Activated CD8-positive, alpha-beta memory T cell treated with anti-CD3 and anti-CD28 coated beads for 4 hours (primary cell): ENCODE results near the gene ACSF3.
"Not testable (repeated sequence)": the region's sequence is repeated elsewhere in the genome, so short reads cannot be mapped to it uniquely, and the experiment has no call there.

Source experiments
- DNase-seq, 2 donors: peaks; one replicate each; pipeline ENCODE4 v3.0.0-alpha.2; 2020; ENCODE audit warnings: low read depth in 2 of 2

ACSF3 gene

DNA sequence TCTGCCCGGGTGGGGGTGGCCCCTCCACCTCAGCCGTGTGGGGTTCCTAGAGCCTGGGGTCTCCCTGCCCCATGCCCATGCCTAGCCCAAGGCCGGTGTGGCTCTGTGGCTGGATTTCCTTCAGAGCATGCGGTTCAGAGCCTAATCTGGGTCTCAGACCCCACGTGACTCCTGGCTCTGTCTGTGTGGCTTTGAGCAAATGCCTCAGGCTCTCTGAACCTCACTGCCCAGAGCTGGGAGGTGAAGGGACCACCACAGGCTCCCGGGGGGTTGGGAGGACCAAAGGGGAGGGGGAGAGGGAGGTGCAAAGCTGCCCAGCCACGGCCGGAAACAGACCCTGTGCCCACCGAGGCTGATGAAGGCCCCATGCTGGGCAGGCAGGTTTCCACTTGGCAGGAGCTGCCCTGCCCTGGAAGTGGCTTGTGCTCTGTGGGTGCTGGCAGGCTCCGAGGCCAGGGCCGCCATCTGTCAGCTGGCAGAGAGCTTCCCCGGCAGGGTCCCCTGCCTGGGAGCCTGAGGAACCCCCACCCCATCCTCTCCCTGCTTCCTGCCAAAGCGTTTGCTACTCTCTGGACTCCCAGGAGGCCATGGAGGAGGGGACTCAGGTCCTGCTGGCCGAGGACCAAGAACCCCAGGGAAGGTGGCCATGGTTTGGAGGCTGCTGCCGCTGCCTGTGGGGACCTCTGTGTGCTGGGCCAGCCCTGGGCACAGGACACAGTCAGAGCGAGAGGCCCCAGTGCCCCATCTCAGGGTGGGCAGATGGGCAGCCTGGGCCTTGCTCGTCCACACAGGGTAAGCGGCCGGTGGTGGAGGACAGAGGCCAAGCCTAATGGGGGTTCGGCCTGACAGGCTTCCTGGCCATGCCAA is 81.9 kb downstream of the ACSF3 start:
- DNase-seq: no peak

GRCh38 chr16:89176147-89176690 is 82.6 kb downstream of the ACSF3 start:
- no peak for DNase-seq

DNA sequence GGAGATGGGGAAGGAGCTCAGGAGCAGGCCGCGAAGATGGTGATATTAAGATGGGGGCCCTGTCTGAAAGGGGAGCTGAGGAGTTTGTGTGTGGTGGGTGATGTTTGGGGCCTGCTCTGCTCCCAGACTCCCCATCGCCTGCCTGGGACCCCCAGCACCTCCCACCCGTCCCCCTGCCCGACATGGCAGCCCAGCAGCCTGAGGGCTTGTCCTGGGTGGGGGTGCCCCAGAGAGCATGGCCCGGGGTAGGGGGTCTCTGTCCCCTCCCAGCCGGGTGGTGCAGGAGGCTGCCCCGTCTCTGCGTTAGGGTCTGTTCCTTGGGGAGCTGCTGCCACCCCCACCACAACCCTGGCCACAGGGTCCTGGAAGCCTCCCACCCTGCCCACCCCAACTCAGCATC is 83.1 kb downstream of the ACSF3 start:
- DNase-seq: no peak

DNA sequence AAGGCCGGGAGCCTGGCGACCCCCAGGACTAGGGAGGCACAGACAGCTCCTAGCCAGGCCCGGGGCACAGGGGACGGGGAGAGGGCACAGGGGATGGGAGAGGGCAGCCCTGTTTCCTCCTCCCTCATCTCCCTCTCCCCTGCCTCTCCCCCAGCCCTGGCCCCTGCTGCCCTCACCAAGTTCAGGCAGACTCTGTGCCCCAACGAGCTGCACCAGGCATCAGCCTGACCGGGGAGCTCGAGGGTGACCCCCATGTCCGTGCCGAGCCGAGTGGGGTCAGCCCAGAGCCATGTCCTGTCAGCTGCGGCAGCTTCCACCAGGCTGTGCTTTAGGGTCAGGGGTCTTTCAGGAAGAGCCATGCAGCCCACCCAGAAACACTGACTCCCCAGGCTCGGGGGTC is 83.8 kb downstream of the ACSF3 start:
- no peak for DNase-seq

DNA sequence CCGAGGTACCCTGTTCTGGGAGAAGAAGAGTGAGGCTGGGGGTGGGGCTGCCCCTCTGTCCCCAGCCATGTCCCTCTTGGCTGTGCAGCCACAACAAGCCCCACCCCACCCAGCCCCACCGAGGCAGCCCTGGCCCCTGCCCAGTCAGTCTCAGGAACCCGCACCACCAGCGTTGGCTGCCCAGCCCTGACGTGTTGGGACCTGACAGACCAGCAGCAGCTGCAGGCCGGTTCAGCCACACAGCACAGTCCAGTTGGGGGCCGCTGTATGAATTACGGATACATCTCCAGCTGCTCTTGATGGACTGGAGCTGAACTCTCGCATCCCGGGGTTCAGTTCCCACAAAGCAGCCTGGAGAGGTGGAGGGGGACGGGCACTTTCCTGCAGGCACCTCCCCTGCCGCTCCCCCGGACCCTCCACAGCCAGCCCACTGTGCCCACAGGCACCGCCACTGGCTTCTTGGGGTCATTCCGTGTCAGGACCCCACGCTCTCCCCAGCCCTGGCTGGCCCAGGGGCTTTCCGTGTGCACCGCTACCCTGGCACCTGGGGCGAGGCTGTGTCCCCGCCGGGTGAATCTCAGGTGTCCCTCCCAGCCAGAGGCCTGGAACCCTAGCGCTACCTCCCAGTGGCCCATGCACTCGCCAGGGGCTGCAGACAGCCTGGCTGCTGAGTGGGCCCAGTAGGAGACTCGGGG is 84.9 kb downstream of the ACSF3 start:
- no peak for DNase-seq

DNA sequence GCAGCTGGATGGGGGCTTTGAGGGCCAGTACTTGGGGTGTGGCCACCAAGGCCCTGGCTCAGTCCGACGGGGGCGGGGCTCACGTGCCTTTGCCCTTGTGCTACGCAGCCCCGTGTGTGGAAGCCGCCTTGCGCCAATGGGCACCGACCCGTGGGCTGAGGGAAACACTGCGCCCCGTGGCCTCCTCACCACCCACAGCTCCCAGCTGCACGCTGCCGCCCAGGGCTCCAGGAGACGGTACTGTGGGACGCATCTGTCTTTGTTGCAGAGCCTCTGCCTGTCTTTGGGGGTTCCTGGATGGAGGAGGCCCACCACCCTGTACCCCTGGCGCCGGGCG is 85.5 kb downstream of the ACSF3 start:
- DNase-seq: no peak

DNA sequence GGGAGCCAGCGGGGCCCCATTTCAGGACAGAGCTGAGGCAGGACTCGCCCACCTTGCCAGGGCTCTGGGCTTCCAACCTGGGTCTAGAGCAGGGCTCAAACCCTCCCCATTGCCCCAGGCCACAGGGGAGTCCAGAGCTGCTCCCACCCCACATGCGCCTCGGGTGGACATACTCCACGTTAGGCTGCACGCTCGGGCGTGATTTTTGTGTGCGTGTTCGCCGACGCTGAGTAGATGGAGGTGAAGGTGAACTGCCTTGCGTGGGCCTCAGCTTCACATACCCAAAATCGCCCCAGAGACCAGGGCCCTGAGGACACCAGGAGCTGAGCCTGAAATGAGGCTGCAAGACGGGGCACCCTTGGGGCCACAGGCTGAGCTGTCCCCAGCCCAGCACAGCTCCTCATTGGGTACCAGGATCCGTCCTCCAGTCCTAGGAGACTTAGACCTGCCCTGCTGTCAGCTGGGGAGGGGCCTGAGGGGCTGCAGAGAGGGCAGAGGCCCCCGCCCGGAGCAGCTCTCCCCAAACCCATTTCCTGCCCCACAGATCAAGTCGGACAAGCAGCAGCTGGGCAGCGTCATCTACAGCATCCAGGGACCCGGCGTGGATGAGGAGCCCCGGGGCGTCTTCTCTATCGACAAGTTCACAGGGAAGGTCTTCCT is 86.1 kb downstream of the ACSF3 start:
- DNase-seq: no peak

DNA sequence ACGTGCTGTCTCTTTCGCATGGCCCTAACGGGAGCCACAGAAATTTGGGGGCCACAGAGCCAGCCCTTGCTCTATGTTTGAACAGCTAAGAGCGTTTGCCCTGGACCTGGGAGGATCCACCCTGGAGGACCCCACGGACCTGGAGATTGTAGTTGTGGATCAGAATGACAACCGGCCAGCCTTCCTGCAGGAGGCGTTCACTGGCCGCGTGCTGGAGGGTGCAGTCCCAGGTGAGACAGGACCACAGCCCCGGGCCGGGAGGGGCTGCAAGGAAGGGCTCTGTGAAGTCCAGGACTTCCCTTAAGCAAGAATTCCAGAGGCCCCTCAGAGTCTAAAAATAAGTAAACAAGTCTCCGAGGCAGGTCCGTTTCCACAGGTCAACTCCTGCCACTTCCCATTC is 89.8 kb downstream of the ACSF3 start:
- no peak for DNase-seq

DNA sequence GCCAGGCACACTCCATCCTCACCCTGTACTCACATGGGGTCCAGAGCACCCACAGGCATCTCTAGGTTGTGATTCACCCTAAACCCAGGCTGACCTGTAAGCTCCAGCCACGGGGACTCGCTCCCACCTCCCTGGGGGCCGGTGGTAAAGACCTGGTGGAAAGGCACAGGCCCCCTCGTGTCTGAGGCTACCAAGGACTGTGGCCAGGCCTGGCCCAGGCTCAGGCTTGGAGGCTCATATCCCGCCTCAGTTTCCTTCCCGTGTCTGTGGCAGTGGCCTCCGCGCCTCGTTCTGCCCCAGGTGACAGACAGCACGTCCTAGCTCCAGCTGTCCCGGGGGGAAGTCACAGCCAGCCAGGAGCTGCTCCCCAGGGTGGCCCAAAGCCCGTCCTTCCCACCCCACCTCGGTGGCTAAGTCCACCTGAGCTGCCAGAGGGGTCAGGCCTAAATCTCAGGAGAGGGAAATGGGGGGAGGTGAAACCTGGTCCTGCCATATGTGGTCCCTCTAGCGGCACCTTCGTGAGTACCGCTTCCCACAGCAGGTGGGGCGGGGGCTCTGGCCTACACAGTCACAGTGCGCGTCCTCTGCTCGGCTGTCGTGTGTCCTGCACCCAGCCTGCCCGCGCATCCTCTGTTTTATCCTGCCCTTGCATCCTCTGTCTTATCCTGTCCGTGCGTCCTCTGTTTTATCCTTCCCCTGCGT is 90.5 kb downstream of the ACSF3 start:
- DNase-seq: no peak

- no peak for DNase-seq
Observed at GRCh38 chr16:89184677-89184932, 91.0 kb downstream of the ACSF3 start.

DNA sequence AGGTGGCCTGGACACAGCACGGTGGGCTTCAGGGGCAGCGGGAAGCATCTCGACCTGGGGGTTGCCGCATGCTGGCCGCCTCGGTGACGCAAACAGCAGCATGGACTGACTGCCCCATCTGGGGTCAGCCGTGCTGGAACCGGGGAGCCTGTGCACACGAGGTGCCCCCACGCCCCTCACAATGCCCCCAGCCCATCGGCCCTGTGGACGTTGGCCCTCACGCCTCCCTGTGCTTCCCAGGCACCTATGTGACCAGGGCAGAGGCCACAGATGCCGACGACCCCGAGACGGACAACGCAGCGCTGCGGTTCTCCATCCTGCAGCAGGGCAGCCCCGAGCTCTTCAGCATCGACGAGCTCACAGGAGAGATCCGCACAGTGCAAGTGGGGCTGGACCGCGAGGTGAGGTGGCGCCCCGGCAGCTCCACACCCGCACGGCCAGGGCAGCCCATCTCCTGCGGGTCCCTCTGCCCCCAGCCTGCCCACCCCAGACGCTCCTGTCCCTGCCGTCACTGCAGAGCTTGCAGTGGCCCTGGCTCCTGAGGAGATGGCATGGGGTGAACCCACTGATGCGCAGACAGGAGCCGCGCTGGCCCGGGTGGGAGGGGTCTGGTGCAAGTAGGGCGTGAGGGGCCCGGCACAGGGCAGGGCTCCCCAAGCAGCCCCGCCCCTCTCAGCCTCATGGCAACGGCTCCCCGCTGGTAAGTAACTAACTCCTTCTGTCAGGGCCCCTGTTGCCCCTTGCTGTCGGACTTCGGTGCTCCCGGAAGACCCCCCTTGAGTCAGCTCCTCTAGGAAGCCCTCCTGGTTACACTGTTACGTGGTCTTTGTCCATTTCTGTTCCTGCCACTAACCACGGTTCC is 91.5 kb downstream of the ACSF3 start:
- DNase-seq: no peak

DNA sequence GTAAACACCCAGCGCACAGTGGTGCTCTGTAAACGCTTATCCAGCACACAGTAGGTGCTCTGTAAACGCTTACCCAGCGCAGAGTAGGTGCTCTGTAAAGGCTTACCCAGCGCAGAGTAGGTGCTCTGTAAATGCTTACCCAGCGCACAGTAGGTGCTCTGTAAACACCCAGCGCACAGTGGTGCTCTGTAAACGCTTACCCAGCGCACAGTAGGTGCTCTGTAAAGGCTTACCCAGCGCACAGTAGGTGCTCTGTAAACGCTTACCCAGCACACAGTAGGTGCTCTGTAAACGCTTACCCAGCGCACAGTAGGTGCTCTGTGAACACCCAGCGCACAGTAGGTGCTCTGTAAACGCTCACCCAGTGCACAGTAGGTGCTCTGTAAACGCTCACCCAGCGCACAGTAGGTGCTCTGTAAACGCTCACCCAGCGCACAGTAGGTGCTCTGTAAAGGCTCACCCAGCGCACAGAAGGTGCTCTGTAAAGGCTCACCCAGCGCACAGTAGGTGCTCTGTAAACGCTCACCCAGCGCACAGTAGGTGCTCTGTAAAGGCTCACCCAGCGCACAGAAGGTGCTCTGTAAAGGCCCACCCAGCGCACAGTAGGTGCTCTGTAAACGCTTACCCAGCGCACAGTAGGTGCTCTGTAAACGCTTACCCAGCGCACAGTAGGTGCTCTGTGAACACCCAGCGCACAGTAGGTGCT is 92.4 kb downstream of the ACSF3 start:
- DNase-seq: not testable (repeated sequence)

GRCh38 chr16:89186593-89187031 is 93.0 kb downstream of the ACSF3 start:
- DNase-seq: not testable (repeated sequence)

GRCh38 chr16:89187032-89187769 is 93.5 kb downstream of the ACSF3 start:
- DNase-seq: no peak

DNA sequence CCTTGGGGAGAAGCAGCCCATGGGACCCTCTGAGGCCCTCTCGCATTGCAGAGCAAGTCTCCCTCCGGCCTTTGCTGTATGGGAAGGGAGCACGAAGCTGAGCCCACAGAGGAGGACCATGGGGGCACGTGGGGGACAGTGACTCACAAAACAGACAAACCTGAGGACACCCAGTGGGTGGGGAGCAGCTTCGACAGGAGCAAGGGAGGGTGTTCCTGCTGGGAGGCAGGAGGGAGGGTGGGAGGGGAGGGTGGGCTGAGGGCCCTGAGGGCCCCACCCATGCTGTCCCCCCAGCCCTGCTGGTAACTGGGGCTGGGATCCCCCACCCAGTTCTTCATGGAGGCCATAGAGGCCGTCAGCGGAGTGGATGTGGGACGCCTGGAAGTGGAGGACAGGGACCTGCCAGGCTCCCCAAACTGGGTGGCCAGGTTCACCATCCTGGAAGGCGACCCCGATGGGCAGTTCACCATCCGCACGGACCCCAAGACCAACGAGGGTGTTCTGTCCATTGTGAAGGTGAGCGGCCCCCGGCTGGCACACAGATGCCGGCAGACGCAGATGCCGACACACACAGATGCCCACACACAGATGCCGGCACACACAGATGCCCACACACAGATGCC is 94.2 kb downstream of the ACSF3 start:
- DNase-seq: no peak

- DNase-seq: not testable (repeated sequence)
Observed at GRCh38 chr16:89188471-89189357, 95.1 kb downstream of the ACSF3 start.

GRCh38 chr16:89189358-89190025 is 95.8 kb downstream of the ACSF3 start:
- no peak for DNase-seq
